ENCODE results near the gene UMAD1.

Gene UMAD1

DNA sequence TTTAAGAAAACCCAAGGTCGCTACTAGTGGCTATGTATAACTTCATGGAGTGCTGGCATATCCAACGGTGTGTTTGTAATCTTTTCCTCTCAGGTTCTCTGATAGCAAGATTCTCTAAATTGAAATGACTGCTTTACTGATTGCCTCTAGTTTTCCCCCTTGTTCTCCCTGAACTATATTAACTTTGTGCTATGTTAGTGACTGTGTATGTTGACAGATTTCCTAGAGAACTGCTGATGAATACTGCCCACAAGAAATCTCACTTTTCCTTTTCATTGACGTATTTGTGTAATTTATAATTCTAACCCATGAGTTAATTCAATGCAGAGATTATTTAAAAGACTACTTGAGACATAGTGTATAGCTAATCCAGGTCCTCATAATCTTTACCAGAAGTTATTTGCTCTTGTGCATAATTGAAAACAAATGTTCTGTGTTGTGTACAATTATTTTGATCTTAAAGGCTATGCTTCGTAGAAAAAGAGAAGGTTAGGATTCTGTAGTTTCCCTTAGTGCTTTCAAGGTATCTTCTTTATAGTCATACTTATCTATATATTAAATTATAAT, 257.5 kb downstream of the UMAD1 start:
- H3K27ac Mint-ChIP-seq, result no peak overlapping the region
- H3K4me1 Mint-ChIP-seq, result peaks cover 10% of the 10 kb centered on the region
- H3K27me3 Mint-ChIP-seq (ENCODE audit: low read depth), result no peaks in the 10 kb centered on the region
- H3K4me3 Mint-ChIP-seq, result no peak overlapping the region
- TF ChIP-seq CTCF (IDR thresholded peaks at IDR 0.05; ENCODE audit: unreplicated experiment in 3 of 3), result no peak
- no peaks in the 10 kb centered on the region for H3K9me3 Mint-ChIP-seq
- H3K36me3 Mint-ChIP-seq (ENCODE audit: low read depth), result no peaks in the 10 kb centered on the region

GRCh38 chr7:7902845-7903244, 262.3 kb downstream of the UMAD1 start:
- Mint-ChIP-seq H3K4me1 (no peaks in the 10 kb centered on the region), H3K27me3 (ENCODE audit: low read depth) (no peaks in the 10 kb centered on the region), H3K9me3 (no peaks in the 10 kb centered on the region), H3K36me3 (ENCODE audit: low read depth) (peaks cover 5% of the 10 kb centered on the region), H3K27ac (no peak overlapping the region), H3K4me3 (no peak overlapping the region)
- no peak for TF ChIP-seq CTCF (IDR thresholded peaks at IDR 0.05; ENCODE audit: unreplicated experiment in 3 of 3)

GRCh38 chr7:7907306-7907705, 266.8 kb downstream of the UMAD1 start:
- H3K4me1 Mint-ChIP-seq, result no peaks in the 10 kb centered on the region

DNA sequence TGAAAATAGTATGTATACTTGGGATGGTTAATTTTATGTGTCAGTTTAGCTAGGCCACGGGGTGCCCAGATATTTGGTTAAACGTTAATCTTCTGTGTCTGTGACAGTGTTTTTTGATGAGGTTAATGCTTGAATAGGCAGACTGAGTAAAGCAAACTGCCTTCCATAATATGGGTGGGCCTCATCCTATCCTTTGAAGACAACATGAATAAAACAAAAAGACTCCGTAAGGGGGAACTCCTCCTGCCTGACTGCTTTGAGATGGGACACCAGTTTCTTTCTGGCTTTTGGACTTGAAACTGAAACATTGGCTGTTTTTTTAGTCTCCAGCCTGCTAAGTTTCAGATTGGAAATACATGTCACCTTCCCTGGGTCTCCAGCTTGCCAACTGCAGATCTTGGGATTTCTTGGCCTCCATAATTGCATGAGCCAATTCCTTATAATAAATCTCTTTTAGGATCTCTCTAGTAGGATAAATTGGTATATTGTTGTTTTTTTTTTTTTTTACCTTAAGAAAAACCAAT, 268.1 kb downstream of the UMAD1 start:
- H3K9me3 Mint-ChIP-seq, result no peaks in the 10 kb centered on the region
- peaks cover 5% of the 10 kb centered on the region for H3K36me3 Mint-ChIP-seq (ENCODE audit: low read depth)
- H3K4me1 Mint-ChIP-seq, result peaks cover 10% of the 10 kb centered on the region
- no peak for TF ChIP-seq CTCF (IDR thresholded peaks at IDR 0.05; ENCODE audit: unreplicated experiment in 3 of 3)
- peak overlapping the region in 1 of 3 experiments; percentile 55 for H3K27ac Mint-ChIP-seq
- H3K4me3 Mint-ChIP-seq, result no peak overlapping the region
- H3K27me3 Mint-ChIP-seq (ENCODE audit: low read depth), result no peaks in the 10 kb centered on the region

More at GRCh38 chr7:7907306-7907705, 266.8 kb downstream of the UMAD1 start:
- no peaks in the 10 kb centered on the region for H3K27me3 Mint-ChIP-seq (ENCODE audit: low read depth)
- no peak for TF ChIP-seq CTCF (IDR thresholded peaks at IDR 0.05; ENCODE audit: unreplicated experiment in 3 of 3)
- no peaks in the 10 kb centered on the region for H3K9me3 Mint-ChIP-seq
- peaks cover 5% of the 10 kb centered on the region for H3K36me3 Mint-ChIP-seq (ENCODE audit: low read depth)
- no peak overlapping the region for H3K4me3 Mint-ChIP-seq
- no peak overlapping the region for H3K27ac Mint-ChIP-seq

GRCh38 chr7:7909376-7909775, 268.8 kb downstream of the UMAD1 start:
- H3K27me3 Mint-ChIP-seq (ENCODE audit: low read depth), result no peaks in the 10 kb centered on the region
- no peaks in the 10 kb centered on the region for H3K9me3 Mint-ChIP-seq
- no peak overlapping the region for H3K4me3 Mint-ChIP-seq
- H3K4me1 Mint-ChIP-seq, result peaks cover 11% of the 10 kb centered on the region
- peaks cover 5% of the 10 kb centered on the region for H3K36me3 Mint-ChIP-seq (ENCODE audit: low read depth)
- no peak for TF ChIP-seq CTCF (IDR thresholded peaks at IDR 0.05; ENCODE audit: unreplicated experiment in 3 of 3)
- no peak overlapping the region for H3K27ac Mint-ChIP-seq

Data from nephron (organoid).